MM.1S (cell line): Measurements from ENCODE around the gene MEST.
"Not testable (repeated sequence)": the region's sequence is repeated elsewhere in the genome, so short reads cannot be mapped to it uniquely, and the experiment has no call there.

Source experiments
- DNase-seq: peaks from one replicate; pipeline ENCODE4 v3.0.0-alpha.2; 2015
- H2AFZ ChIP-seq: fragments of 300-600 bp; sonication (generic); 2 replicates; pipeline ENCODE4 v1.6.0; 2016; ENCODE audit warnings: antibody characterized with exemption, low read length
- H3F3A ChIP-seq: fragments of 300-600 bp; sonication (generic); 2 replicates; pipeline ENCODE4 v1.6.1; 2016; ENCODE audit warnings: mild to moderate bottlenecking, antibody characterized with exemption, low read length, moderate library complexity, mixed read lengths; ENCODE audit not compliant: insufficient read depth
- H3K27ac ChIP-seq: fragments of 300-600 bp; sonication (generic); 2 replicates; pipeline ENCODE4 v1.5.1; 2016; ENCODE audit warnings: mild to moderate bottlenecking, low read length
- H3K27me3 ChIP-seq: fragments of 300-600 bp; sonication (generic); replicated peaks from 2 replicates; pipeline ENCODE4 v1.6.0; 2016; ENCODE audit warnings: low read length; ENCODE audit not compliant: insufficient read depth
- H3K36me3 ChIP-seq: fragments of 300-600 bp; sonication (generic); replicated peaks from 2 replicates; pipeline ENCODE4 v1.6.1; 2016; ENCODE audit warnings: mild to moderate bottlenecking, low read length, mixed read lengths; ENCODE audit not compliant: insufficient read depth
- H3K4me1 ChIP-seq: fragments of 300-600 bp; sonication (generic); 2 replicates; pipeline ENCODE4 v1.6.1; 2016; ENCODE audit warnings: low read length, mixed read lengths
- H3K4me2 ChIP-seq: fragments of 300-600 bp; sonication (generic); 2 replicates; pipeline ENCODE4 v1.6.0; 2016; ENCODE audit warnings: low read depth, low read length
- H3K4me3 ChIP-seq: fragments of 300-600 bp; sonication (generic); 2 replicates; pipeline ENCODE4 v1.5.1; 2016; ENCODE audit warnings: low read length, mixed read lengths
- H3K79me2 ChIP-seq: fragments of 300-600 bp; sonication (generic); 2 replicates; pipeline ENCODE4 v1.6.1; 2016; ENCODE audit warnings: mixed run types, low read length, mixed read lengths
- H3K9ac ChIP-seq: fragments of 300-600 bp; sonication (generic); 2 replicates; pipeline ENCODE4 v1.6.1; 2016; ENCODE audit warnings: low read length, mixed read lengths
- H3K9me2 ChIP-seq: fragments of 300-600 bp; sonication (generic); replicated peaks from 2 replicates; pipeline ENCODE4 v1.6.1; 2016; ENCODE audit warnings: mild to moderate bottlenecking, low read length, mixed read lengths; ENCODE audit not compliant: insufficient read depth
- H3K9me3 ChIP-seq: fragments of 300-600 bp; sonication (generic); replicated peaks from 2 replicates; pipeline ENCODE4 v1.6.1; 2016; ENCODE audit warnings: mild to moderate bottlenecking, low read length, mixed read lengths; ENCODE audit not compliant: insufficient read depth
- H4K20me1 ChIP-seq: fragments of 300-600 bp; sonication (generic); 2 replicates; pipeline ENCODE4 v1.6.1; 2016; ENCODE audit warnings: mild to moderate bottlenecking, low read length, moderate library complexity, mixed read lengths; ENCODE audit not compliant: insufficient read depth
- EZH2 ChIP-seq: fragments of 300-600 bp; sonication (generic); optimal IDR thresholded peaks from 2 replicates; pipeline ENCODE3; 2017; ENCODE audit warnings: low read depth, mild to moderate bottlenecking, antibody characterized with exemption, low read length, mixed read lengths
- EZH2phosphoT487 ChIP-seq: fragments of 300-600 bp; sonication (generic); IDR thresholded peaks from 2 replicates; pipeline ENCODE4 v1.6.1; 2018; ENCODE audit warnings: antibody characterized with exemption, low read length
- TF ChIP-seq, protein P1 (sequence below): fragments of 300-600 bp; sonication (generic); IDR thresholded peaks from 2 replicates; pipeline ENCODE4 v1.5.1; 2016; ENCODE audit warnings: antibody characterized with exemption, low read length, mixed read lengths

Gene MEST

DNA sequence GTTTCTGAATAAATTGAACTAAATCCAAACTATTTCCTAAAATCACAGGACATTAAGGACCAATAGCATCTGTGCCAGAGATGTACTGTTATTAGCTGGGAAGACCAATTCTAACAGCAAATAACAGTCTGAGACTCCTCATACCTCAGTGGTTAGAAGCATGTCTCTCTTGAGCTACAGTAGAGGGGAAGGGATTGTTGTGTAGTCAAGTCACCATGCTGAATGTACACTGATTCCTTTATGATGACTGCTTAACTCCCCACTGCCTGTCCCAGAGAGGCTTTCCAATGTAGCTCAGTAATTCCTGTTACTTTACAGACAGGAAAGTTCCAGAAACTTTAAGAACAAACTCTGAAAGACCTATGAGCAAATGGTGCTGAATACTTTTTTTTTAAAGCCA, 13.9 kb downstream of the MEST start:
- Histone ChIP-seq H4K20me1 (no peaks in the 10 kb centered on the region), H3K79me2 (no peaks in the 10 kb centered on the region), H3K9ac (no peak overlapping the region), H3K27ac (no peak overlapping the region), H3K4me1 (peaks cover 8% of the 10 kb centered on the region), H3K4me3 (no peak overlapping the region), H3K9me3 (no peaks in the 10 kb centered on the region), H3K36me3 (no peaks in the 10 kb centered on the region), H3K9me2 (no peaks in the 10 kb centered on the region), H3K27me3 (no peaks in the 10 kb centered on the region), H2AFZ (no peak overlapping the region), H3F3A (0 out of 2 replicates have a peak, but pooled peaks cover 5% of the 10 kb centered on the region), H3K4me2 (no peak overlapping the region)
- DNase-seq = no peak
- TF ChIP-seq, protein P1, sequence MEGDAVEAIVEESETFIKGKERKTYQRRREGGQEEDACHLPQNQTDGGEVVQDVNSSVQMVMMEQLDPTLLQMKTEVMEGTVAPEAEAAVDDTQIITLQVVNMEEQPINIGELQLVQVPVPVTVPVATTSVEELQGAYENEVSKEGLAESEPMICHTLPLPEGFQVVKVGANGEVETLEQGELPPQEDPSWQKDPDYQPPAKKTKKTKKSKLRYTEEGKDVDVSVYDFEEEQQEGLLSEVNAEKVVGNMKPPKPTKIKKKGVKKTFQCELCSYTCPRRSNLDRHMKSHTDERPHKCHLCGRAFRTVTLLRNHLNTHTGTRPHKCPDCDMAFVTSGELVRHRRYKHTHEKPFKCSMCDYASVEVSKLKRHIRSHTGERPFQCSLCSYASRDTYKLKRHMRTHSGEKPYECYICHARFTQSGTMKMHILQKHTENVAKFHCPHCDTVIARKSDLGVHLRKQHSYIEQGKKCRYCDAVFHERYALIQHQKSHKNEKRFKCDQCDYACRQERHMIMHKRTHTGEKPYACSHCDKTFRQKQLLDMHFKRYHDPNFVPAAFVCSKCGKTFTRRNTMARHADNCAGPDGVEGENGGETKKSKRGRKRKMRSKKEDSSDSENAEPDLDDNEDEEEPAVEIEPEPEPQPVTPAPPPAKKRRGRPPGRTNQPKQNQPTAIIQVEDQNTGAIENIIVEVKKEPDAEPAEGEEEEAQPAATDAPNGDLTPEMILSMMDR = no peak
- TF ChIP-seq EZH2 (no peak), EZH2phosphoT487 (no peak)

- no peaks in the 10 kb centered on the region for H3K9me2 ChIP-seq
- H3K9me3 ChIP-seq = no peaks in the 10 kb centered on the region
- H4K20me1 ChIP-seq = no peaks in the 10 kb centered on the region
- H3K27ac ChIP-seq = no peak overlapping the region
- H3K4me1 ChIP-seq = peaks cover 2% of the 10 kb centered on the region; the same call in 1 of the 2 replicates
- no peaks in the 10 kb centered on the region for H3K79me2 ChIP-seq
- H3K9ac ChIP-seq = no peak overlapping the region
- no peak for DNase-seq
- no peaks in the 10 kb centered on the region for H3K36me3 ChIP-seq
- no peaks in the 10 kb centered on the region for H3F3A ChIP-seq
- H3K27me3 ChIP-seq = no peaks in the 10 kb centered on the region
- TF ChIP-seq, protein P1 = no peak
- TF ChIP-seq EZH2 = no peak
- no peak for TF ChIP-seq EZH2phosphoT487
- H3K4me3 ChIP-seq = no peak overlapping the region
- no peak overlapping the region for H2AFZ ChIP-seq
- H3K4me2 ChIP-seq = no peak overlapping the region
These were observed 14.5 kb downstream of the MEST start for GRCh38 chr7:130506358-130506757.

GRCh38 chr7:130512038-130512437, 20.2 kb downstream of the MEST start:
- not testable (repeated sequence) for H3K27me3 ChIP-seq, H3K4me3 ChIP-seq, H3K4me1 ChIP-seq, H3K79me2 ChIP-seq, H3K9ac ChIP-seq, H3K36me3 ChIP-seq, H3K27ac ChIP-seq, H2AFZ ChIP-seq, H3K9me2 ChIP-seq, H3F3A ChIP-seq, H3K9me3 ChIP-seq, DNase-seq, H3K4me2 ChIP-seq, H4K20me1 ChIP-seq

- no peaks in the 10 kb centered on the region for H3K9me2 ChIP-seq
- no peak for DNase-seq
- no peak overlapping the region for H3K27ac ChIP-seq
- H3K4me1 ChIP-seq = no peaks in the 10 kb centered on the region
- no peaks in the 10 kb centered on the region for H3K36me3 ChIP-seq
- no peaks in the 10 kb centered on the region for H3F3A ChIP-seq
- no peaks in the 10 kb centered on the region for H3K27me3 ChIP-seq
- no peak overlapping the region for H2AFZ ChIP-seq
- no peaks in the 10 kb centered on the region for H3K9me3 ChIP-seq
- H4K20me1 ChIP-seq = no peaks in the 10 kb centered on the region
- TF ChIP-seq, protein P1 = no peak
- no peak for TF ChIP-seq EZH2phosphoT487
- no peaks in the 10 kb centered on the region for H3K79me2 ChIP-seq
- H3K4me2 ChIP-seq = no peak overlapping the region
- no peak overlapping the region for H3K9ac ChIP-seq
- H3K4me3 ChIP-seq = no peak overlapping the region
These were observed 21.6 kb downstream of the MEST start for GRCh38 chr7:130513447-130513846.
